Measurements from ENCODE around the gene POR.

POR gene

DNA sequence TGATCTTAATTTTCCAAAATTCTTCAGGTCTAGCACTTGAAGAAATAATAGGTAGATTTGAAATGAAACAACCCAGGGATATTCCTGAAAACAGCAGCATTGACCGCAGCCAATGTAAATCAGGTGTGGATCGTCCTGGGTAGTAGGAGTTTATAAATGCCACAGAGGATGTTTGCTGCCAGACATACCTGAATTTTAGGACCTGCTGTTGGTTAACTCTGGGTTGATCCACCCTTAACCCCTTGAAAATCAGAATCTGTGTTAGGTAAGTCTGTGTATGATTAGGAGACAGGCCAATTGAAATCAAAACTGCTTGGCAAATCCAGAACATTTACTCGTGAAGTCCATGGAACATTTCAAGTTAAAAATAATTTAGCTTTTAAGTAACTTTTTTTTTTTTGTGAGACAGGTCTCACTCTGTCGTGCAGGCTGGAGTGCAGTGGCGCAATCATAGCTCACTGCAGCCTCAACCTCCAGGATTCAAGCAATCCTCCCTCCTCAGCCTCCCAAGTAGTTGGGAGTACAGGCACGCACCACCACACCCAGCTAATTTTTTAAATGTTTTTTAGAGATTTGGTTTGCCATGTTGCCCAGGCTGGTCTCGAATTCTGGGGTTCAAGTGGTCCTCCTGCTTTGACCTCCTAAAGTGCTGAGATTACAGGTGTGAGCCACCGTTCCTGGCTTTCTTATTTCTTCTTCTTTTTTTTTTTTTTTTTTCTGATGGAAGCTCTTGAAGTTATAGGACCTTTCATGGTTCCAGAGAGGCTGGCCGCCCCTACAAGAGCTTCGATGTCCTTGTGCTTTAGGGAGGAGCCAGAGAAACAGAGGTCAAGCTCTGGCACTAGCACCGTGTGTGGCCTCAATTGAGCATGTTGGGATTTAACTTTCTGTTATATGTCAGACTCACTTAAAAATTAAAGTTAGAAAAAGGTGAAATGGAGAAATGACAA, 2.0 kb downstream of the POR start:
- DNase-seq, result no peak

DNA sequence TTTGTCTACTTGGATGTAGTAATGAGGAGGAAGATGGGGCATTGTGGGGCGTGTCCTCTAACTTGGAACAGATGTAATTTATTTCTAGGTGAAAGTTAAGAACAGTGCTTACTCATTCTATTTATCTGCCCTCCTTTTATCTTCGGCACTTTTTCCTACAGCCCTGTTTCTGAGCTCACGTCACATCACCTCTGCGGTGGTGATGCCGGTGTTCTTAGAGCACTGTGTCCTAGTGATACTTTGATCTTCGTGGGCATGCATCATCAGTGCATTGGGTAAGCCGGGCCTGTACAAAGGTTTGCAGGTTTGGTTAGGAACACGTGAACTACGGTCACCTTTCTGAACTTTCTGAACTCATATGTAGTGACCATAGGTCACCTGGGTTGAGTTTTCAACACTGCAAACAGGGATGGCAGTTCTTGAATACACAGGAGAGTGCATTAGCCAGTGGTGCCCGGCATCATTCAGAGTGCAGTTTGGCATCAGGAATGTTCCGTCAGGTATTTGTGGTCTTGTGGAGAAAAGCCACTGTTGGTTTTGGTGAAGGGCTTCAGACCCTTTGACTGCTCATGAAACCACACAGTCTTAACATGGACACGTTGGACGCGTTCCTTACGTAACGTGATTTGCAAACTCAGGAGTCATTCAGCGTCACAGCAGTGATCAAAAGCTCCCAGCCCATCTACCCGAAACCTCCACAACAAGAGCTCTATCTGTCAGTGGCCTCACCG, 5.6 kb downstream of the POR start:
- peak in 1 of 4 experiments; percentile 12 for DNase-seq

- DNase-seq, result no peak
Observed at GRCh38 chr7:75921479-75921878, 6.5 kb downstream of the POR start.

GRCh38 chr7:75922966-75923603, 8.1 kb downstream of the POR start:
- no peak for DNase-seq

- no peak for DNase-seq
Observed at GRCh38 chr7:75924256-75924655, 9.3 kb downstream of the POR start.

- DNase-seq, result no peak
Observed at GRCh38 chr7:75924889-75925288, 9.9 kb downstream of the POR start.

- no peak for DNase-seq
Observed at GRCh38 chr7:75925717-75926435, 10.9 kb downstream of the POR start.

DNA sequence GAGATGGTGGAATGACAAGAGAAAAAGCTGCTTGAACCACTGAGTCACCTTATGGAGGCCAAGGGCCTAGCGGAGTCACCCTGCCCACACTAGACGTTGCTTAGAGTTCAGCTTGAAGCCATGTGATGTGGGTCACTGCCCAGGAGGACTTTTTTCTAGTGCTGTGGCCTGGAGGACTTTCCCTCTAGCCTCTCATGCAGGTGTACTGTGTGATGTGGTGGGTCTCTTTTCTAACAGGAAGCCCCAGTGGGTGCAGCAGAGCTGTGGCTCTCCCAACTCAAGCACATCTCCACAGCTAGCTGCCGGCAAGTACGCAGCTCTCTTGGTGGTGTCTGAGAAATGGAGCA, 13.6 kb downstream of the POR start:
- DNase-seq, result peak in 1 of 4 experiments; percentile 6

DNA sequence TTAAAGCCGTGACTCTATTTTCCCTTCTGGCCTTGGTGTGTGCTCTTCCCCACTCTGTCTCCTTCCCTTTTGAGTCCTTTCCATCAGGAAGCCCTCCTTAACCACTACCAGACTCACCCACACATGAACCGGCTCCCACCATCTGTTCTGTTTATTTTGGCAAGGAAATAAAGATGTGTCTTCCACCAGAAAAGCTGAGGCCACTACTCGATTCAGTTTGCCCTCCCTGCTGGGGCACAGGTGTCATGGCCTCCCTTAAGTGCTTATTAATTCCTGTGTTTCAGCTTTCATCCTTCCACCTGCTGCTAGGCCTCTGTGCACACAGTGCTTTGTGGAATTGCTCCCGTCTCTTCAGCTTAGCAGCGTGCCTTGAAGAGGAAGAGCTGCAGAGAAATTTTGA, 16.7 kb downstream of the POR start:
- no peak for DNase-seq

DNA sequence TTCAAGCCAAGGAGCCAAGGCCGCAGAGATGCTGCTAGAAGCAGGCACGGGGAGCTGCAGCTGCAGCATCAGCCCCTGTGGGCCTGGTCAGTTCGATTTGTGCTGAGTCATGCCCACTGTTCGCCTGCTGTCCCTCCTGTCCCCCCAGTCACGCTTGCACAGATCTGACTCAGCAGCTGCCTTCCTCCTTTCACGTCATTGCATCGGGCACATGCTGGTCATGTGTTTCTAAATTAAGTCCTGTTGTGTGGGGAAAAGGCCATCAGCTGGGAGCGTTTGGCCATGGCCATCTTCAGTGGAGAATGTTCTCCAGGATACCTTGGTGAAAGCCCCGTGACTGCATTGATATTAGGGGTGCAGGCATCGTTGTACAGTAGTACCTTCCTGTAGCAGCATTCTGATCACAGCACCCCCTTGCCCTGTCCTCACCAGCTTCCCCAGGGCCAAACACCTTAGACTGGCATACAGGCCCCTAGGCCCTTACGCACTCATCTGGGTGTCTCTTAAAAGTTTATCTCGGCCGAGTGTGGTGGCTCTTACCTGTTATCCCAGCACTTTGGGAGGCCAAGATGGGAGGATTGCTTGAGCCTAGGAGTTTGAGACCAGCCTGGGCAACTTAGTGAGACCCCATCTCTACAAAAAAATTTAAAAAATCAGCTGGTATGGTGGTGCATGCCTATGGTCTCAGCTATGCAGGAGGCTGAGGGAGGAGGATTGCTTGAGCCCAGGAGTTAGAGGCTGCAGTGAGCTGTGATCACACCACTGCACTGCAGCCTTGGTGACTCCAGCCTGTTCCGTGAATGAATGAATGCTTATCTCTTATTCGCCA, 23.2 kb downstream of the POR start:
- DNase-seq, result no peak

- no peak for DNase-seq
Observed at GRCh38 chr7:75938921-75939320, 24.0 kb downstream of the POR start.

DNA sequence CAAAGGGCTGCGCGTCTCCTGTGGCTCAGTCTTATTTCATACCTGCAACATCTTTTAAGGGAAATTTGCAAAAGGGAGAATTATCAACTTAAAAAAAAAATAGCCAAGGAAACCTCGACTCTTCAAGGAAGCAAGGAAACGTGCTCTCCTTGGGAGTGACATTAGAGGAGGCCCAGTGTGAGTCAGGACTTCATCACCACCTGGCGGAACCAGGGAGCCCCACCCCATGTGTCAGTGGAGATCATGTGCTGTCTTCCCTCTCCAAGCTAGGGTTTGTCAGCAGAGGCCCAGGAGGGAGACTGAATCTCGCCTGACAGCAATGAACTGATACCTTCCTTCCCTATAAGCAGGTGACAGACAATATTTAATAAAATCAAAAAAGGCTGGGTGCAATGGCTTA, 28.9 kb downstream of the POR start:
- no peak for DNase-seq

- no peak for DNase-seq
Observed at GRCh38 chr7:75944507-75944906, 29.6 kb downstream of the POR start.

DNA sequence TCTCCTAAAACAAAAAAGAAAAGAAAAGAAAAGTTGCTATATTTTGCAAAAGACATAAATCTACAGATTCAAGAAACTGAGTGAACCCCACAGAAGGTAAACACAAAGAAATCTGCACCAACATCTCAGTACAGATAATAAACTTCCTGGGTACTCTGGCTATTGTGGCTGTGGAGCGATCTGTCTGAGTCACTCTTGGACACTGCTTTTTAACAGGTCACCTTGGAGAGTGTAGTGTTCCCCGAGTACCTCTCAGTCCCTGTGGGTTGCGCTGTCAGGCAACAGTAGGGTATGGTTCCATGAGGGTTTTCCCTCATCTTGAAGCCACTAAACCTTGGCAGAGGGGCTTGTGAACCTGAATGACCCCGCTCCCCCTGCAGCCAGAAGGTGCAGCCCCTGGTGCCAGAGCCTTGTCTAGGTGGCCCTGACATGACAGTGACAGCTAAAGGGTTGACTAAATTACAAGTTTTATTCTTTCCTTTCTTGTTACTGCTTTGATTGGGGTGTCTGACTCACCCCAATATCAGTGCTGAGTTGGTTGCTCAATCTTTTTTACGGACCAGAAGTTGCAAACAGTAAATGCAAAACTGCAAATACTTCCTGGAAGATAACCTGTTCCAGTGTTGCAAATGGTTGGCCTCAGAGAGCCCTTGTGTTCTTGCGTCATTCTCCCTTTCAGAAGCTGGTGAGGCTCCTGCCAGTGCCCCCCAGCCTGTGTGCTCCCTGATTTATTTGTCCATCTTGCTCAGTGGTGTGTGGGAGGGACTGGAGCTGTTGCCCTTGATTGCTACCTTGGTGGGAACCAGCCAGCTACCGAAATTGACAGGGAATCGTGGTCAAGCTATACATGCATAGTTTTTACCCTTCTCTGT, 30.6 kb downstream of the POR start:
- DNase-seq, result no peak

DNA sequence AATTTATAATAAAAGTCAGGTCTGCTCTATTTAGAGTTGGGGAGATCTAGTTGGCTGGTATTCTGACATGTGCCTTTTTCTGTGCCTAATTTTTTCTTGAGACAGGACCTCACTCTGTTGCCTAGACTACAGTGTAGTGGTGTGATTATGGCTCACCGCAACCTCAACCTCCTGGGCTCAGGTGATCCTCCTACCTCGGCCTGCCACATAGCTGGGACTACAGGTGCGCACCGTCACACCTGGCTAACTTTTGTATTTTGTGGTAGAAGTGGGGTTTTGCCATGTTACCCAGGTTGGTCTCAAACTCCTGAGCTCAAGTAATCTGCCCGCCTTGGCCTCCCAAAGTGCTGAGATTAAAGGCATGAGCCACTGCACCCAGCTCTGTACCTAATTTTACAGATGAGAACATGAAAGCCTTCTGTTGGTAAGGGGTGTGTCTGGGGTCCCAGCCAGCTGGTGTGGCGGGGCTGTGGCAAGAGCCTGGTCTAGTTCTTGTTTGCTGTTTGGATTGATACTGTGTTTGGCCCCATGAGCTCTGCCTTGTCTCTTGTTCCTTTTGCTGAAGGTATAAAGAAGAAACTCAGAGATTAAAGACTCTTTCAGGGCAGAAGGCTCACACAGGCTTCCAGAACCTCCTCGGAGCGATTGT, 31.4 kb downstream of the POR start:
- no peak for DNase-seq

- DNase-seq, result no peak
Observed at GRCh38 chr7:75948179-75948578, 33.2 kb downstream of the POR start.

DNA sequence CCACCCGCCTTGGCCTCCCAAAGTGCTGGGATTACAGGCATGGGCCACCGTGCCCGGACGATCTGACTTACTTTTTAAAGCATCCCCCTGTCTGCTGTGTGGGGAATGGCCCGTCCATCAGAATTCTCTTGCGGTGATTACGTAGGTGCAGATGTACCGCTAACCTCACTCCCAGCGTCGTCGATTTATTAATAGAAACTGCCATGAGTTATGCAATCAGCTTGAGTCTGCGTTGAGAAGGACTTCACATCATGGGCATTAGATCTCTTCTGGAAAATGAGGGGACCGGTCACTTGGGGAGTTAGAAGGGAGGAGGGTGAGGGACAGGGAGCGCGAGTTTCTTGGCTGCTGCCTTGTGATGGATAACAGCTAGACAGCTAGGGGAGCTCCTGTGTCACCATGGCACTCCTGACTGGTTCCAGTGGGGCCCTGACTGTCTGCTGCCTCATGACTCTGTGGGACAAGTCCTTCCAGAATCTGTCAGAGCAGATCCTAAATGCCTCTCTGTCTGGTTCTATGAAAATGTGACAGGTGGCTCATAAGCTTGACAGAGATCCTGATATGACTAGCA, 35.2 kb downstream of the POR start:
- DNase-seq, result no peak

DNA sequence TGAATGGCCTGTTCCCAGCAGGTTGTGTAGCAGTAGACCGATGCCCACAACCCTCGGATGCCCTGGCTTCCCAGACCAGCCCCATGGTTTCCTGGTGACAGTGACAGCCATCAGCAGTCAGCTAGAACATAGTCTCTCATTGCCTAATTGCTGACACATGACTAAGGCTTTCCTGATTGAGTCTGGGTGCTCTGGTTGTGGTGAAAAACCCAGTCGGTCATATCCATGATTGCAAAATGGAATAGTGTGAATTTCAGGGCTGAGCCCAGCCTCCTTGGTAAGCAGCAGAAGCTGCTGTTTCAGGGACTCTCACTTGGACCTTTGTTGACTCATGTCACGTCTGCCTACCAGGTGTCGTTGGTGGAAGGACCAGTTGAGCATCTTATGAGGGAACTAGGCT, 36.6 kb downstream of the POR start:
- no peak for DNase-seq

DNA sequence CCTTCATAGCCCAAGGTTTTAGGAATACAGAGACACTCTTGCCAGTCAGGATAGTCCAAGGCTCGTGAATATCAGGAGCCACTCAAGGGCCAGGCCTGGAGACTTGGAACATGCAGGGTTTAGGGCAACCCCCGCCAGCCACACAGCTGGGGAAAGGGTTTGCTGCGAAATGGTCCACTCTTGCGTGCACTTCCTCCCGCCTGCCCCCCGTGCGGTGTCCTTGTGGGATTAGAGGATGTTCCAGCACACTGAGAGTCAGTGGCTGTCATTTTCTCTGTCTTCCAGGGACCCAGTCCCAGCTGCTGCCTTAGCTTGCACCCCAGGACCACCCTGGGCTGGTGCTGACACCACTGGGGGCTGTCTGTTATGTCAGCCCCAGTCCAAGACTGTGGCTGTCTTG, 38.5 kb downstream of the POR start:
- DNase-seq, result no peak

GRCh38 chr7:75953931-75954330, 39.0 kb downstream of the POR start:
- no peak for DNase-seq
